GM21381 (cell line): ENCODE results near the gene EIF4EBP3.
A peak's percentile ranks its signal among the peaks of the same experiment; 100 is the strongest.

ENCODE experiments used
- ATAC-seq: cut with Tn5 transposase; IDR thresholded peaks from one replicate; pipeline ENCODE4 v1.9.1; 2021; ENCODE audit warnings: mild to moderate bottlenecking, moderate library complexity; ENCODE audit not compliant: unreplicated experiment

EIF4EBP3 gene

GRCh38 chr5:140547508-140548299, at the start of gene EIF4EBP3:
EIF4EBP3 (plus strand) TSS chr5:140547662; CDS start chr5:140547738, 76 bp downstream.
- ATAC-seq = peak; percentile 96

GRCh38 chr5:140497897-140498296, 49.6 kb upstream of the EIF4EBP3 start:
- no peak for ATAC-seq

- ATAC-seq = no peak
These were observed 48.9 kb upstream of the EIF4EBP3 start for GRCh38 chr5:140498591-140498990.

- no peak for ATAC-seq
These were observed 44.6 kb upstream of the EIF4EBP3 start for GRCh38 chr5:140502834-140503233.

GRCh38 chr5:140509898-140510297, 37.6 kb upstream of the EIF4EBP3 start:
- no peak for ATAC-seq

GRCh38 chr5:140513124-140513523, 34.3 kb upstream of the EIF4EBP3 start:
- ATAC-seq = no peak

- no peak for ATAC-seq
These were observed 23.5 kb upstream of the EIF4EBP3 start for GRCh38 chr5:140524003-140524402.

- no peak for ATAC-seq
These were observed 7.2 kb upstream of the EIF4EBP3 start for GRCh38 chr5:140540227-140540626.

GRCh38 chr5:140542972-140543371, 4.5 kb upstream of the EIF4EBP3 start:
- no peak for ATAC-seq

- no peak for ATAC-seq
These were observed 2.5 kb upstream of the EIF4EBP3 start for GRCh38 chr5:140544986-140545385.

- ATAC-seq = no peak
These were observed 1.9 kb upstream of the EIF4EBP3 start for GRCh38 chr5:140545606-140546005.

- ATAC-seq = no peak
These were observed 483 bp upstream of the EIF4EBP3 start for GRCh38 chr5:140546851-140547507.

GRCh38 chr5:140548300-140548688, 832 bp downstream of the EIF4EBP3 start:
- no peak for ATAC-seq

- no peak for ATAC-seq
These were observed 1.3 kb downstream of the EIF4EBP3 start for GRCh38 chr5:140548791-140549190.

GRCh38 chr5:140549237-140550144, 2.0 kb downstream of the EIF4EBP3 start:
- ATAC-seq = no peak

GRCh38 chr5:140550147-140551079, 3.0 kb downstream of the EIF4EBP3 start:
- ATAC-seq = no peak

- no peak for ATAC-seq
These were observed 4.4 kb downstream of the EIF4EBP3 start for GRCh38 chr5:140551872-140552271.

GRCh38 chr5:140553657-140554056, 6.2 kb downstream of the EIF4EBP3 start:
- no peak for ATAC-seq

- no peak for ATAC-seq
These were observed 7.0 kb downstream of the EIF4EBP3 start for GRCh38 chr5:140554454-140554853.

- no peak for ATAC-seq
These were observed 8.4 kb downstream of the EIF4EBP3 start for GRCh38 chr5:140555747-140556312.
